Right cardiac atrium (tissue), 5 donors: Measurements from ENCODE around the gene PHRF1. TPM values are rescaled to one million over a fixed set of nuclear protein-coding genes. Genes with fewer than 3 reads are reported as not detected.

Source experiments
- ATAC-seq, 2 donors: fragments of 200-7000 bp; cut with Tn5 transposase; one replicate each; pipeline versions ENCODE4 v1.8.0 to v1.9.1; 2020; ENCODE audit warnings: moderate library complexity in 2 of 2, mild to moderate bottlenecking in 1 of 2
- DNase-seq, 3 donors: peaks; one replicate each; pipeline ENCODE4 v3.0.0-alpha.2; 2020
- H3K27ac ChIP-seq: one replicate; pipeline ENCODE4 v1.5.1; 2013; ENCODE audit warnings: mild to moderate bottlenecking, low read length, control low read depth, moderate library complexity
- H3K27me3 ChIP-seq: one replicate; pipeline ENCODE4 v1.6.1; 2013; ENCODE audit not compliant: control insufficient read depth, insufficient read depth
- H3K4me1 ChIP-seq: one replicate; pipeline ENCODE4 v1.6.1; 2013; ENCODE audit warnings: low read length; ENCODE audit not compliant: control insufficient read depth, insufficient read depth
- H3K4me3 ChIP-seq: one replicate; pipeline ENCODE4 v1.5.1; 2013; ENCODE audit warnings: low read length, control low read depth
- H3K9me3 ChIP-seq: one replicate; pipeline ENCODE4 v1.6.1; 2013; ENCODE audit warnings: low read length; ENCODE audit not compliant: control insufficient read depth
- WGBS: extraction: QIAGEN DNeasy Blood & Tissue Kit; methylation state at CpG from one replicate; pipeline ENCODE4 v1.1.7; 2013; 5-methylcytosine and 5-hydroxymethylcytosine counted together
- intact Hi-C, 4 donors: fragments of 100-400 bp; cut with DNase I; formaldehyde crosslinking; loops; one replicate each; pipeline versions ENCODE4 v1.11.0 to v1.14.0; 2022 to 2023
- polyA plus RNA-seq: library from polyadenylated mRNA; stranded (reverse); fragments of 200-250 nt; gene quantifications from one replicate; pipeline ENCODE4 v1.2.3, GENCODE V29; 2013
- total RNA-seq, 4 donors: library from RNA; stranded (reverse); fragmentation: NEBNext Ultra II Directional; extraction: Animal tissue kit (Norgen Biotek cat#: 25700); gene quantifications; one replicate each; pipeline ENCODE4 v1.2.1, GENCODE V29; 2021
- donor health status: healthy with polysubstance abuse.
- donor health status: DM: no; HTN: yes; CAD: no.
- donor health status: DM: no; HTN: no; CAD: no.
- donor health status: DM: no; HTN: yes; CAD: no; lungs with severe emphysema.
- donor health status: DM: yes; HTN: yes; CAD: no.

The PHRF1 gene
- total and polyA plus RNA-seq, 5 donors: 17.0 to 20.8 (median 19.9) TPM

DNA sequence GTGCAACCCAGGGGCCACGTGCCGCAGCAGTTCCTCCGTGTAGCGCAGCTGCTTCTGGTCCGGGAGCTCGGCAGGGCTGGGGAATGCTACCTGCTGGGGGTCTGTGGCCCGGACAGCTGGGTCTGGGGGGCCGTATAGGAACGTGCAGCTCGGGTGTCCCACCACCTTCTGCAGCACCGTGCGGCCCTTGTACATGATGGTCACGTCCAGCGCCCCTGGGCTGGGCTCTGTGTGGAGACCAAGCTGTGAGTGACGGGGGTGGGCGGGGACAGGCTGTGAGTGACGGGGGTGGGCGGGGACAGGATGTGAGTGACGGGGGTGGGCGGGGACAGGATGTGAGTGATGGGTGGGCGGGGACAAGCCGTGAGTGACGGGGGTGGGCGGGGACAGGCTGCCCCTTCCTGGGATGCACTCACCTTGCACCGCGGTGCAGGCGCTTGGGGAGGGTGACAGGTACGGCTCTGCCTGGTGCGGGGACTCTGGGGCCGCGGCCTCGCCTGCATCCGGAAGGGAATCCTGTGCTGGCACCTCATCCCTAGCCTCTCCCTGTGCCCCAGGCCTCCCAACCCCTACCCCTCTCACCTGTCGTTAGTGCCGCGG, 37.2 kb downstream of the PHRF1 start:
- DNase-seq: peak; percentile 63 to 88 (median 87)
- Histone ChIP-seq H3K4me3 (no peak overlapping the region), H3K27me3 (no peaks in the 10 kb centered on the region), H3K4me1 (no peaks in the 10 kb centered on the region), H3K9me3 (no peaks in the 10 kb centered on the region), H3K27ac (peak overlapping the region; percentile 6)
- intact Hi-C loops: no loop called here
- 61% methylated on average over 36 of the region's 36 CpGs for WGBS
- ATAC-seq: peak; percentile 0

DNA sequence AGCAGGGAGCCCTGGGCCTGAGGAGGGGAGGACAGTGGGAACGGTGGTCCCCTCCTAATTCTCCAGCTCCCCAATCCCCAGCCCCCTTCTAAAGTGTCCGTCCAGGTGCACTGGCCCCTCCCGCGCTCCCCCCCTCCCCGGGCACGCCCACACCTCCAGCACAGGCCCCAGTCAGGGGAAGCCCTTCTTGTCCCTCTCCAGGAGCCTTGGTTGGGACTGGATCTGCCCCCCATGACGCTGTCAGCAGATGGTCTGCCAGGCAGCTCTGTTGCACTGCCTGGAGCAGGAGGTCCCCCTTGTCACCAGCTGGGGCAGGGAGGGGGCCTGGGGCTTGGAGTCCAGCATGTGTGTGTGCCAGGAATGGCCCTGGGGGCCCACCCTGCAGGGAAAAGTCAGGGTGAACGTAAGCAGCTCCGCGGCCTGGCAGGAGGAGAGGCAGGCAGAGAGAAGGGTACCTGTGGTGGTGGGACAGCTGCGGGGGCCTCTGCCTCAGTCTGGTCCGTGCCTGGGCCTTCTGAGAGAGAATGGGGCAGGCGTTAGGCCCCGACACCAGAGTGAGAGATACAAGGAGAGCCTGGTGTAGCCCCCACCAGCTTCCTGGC, 37.9 kb downstream of the PHRF1 start:
- DNase-seq: peak in 1 of 3 donors; percentile 70
- H3K27ac ChIP-seq: peak overlapping the region; percentile 6
- no peak overlapping the region for H3K4me3 ChIP-seq
- ATAC-seq: no peak
- H3K27me3 ChIP-seq: no peaks in the 10 kb centered on the region
- H3K9me3 ChIP-seq: no peaks in the 10 kb centered on the region
- no peaks in the 10 kb centered on the region for H3K4me1 ChIP-seq
- WGBS: 71% methylated on average over 14 of the region's 14 CpGs
- intact Hi-C loops: no loop called here

DNA sequence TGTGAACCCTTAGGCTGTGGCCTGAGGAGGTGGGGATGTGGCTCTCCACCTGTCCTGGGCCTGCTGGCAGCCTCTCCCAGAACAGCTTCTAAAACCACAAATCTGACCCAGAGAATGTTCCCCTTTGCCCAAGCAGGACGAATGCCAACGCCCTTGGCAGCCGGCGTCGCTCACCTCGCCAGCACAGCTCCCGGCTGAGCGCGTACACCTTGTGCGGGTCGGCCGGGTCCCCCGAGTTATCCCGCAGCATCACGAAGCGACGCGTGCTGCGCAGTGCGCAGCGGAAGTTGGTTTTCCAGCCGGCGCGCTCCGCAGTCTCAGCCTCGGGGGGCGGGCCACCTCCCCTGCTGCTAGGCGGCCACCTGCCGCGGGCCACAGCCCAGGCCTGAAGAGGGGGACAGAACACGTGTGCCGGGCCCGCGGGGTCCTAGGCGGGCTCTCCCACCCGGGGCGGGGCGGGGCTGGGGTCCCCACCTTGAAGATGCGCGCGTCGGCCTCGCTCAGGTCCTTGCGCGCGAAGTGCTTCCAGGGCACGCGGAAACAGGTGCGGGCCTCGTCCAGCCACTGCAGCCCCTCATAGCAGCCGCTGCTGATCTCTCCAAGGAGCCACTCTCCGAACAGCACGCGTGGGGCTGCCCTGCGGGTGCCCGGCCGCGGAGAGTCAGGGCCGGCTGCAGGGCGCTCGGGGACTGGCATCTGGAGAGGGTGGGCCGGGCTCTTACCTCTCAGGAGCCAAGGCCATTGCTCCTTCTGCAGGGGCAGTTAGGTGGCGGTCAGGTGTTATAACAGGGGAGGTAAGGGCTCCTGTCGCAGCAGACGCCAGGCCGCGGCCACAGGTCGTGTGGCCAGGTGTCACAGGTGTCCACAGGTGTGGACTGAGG, 38.6 kb downstream of the PHRF1 start:
- Histone ChIP-seq H3K9me3 (no peaks in the 10 kb centered on the region), H3K27ac (peak overlapping the region; percentile 92), H3K4me3 (peak overlapping the region; percentile 77), H3K27me3 (no peaks in the 10 kb centered on the region), H3K4me1 (no peaks in the 10 kb centered on the region)
- DNase-seq: peak in 1 of 3 donors; percentile 84
- 62% methylated on average over 68 of the region's 68 CpGs for WGBS
- intact Hi-C loops: no loop called here
- ATAC-seq: peak; percentile 0 to 2

DNA sequence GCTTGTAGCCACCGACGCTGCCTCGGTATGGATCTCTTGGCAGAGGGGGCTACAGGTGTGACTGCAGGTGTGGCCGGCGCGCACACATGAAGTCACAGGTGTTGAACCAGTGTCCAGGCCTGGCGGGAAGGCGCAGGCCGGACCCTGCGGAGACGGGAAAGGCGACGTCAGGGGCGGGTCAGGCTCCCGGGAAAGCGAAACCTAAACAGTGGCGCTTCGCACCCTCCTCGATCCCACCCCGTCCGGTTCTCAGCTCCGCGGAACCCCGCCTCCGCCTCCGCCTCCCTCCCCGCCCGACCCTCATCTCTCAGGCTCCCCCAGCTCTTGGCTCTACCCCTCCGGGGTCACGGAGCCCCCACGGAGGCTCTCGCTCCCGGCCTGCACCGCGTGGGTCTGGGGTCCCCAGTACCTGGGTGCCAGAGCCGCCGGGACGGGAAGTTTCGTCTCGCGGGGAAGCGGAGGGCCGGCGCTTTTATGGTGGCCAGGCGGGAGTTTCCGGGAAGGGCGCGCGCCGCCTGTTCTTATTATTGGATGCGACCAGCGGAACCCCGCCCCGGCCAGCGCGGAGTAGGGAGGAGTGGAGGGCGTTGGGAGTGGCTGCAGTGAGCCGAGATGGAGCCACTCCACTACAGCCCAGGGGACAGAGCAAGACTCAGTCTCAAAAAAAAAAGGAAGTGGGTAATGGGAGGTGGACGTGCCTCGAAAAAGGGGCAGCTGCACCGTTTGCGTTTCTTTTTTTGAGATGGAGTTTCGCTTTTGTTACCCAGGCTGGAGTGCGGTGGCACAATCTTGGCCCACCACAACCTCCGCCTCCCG, 39.4 kb downstream of the PHRF1 start, which contains the start of gene IRF7:
TSS of gene IRF7 (minus strand) at position 447 of the 816 bp plus-strand sequence. CDS start 586 bp downstream, outside the sequence.
- Histone ChIP-seq H3K9me3 (no peaks in the 10 kb centered on the region), H3K4me1 (no peaks in the 10 kb centered on the region), H3K27me3 (no peaks in the 10 kb centered on the region), H3K4me3 (peak within 1 kb of the TSS; percentile 77), H3K27ac (peak within 1 kb of the TSS; percentile 92)
- DNase-seq (peak; percentile 98 to 99 (median 99)), ATAC-seq (peak; percentile 88 to 91)
- WGBS: 5% methylated on average over 66 of the region's 66 CpGs
- intact Hi-C loops: no loop called here

DNA sequence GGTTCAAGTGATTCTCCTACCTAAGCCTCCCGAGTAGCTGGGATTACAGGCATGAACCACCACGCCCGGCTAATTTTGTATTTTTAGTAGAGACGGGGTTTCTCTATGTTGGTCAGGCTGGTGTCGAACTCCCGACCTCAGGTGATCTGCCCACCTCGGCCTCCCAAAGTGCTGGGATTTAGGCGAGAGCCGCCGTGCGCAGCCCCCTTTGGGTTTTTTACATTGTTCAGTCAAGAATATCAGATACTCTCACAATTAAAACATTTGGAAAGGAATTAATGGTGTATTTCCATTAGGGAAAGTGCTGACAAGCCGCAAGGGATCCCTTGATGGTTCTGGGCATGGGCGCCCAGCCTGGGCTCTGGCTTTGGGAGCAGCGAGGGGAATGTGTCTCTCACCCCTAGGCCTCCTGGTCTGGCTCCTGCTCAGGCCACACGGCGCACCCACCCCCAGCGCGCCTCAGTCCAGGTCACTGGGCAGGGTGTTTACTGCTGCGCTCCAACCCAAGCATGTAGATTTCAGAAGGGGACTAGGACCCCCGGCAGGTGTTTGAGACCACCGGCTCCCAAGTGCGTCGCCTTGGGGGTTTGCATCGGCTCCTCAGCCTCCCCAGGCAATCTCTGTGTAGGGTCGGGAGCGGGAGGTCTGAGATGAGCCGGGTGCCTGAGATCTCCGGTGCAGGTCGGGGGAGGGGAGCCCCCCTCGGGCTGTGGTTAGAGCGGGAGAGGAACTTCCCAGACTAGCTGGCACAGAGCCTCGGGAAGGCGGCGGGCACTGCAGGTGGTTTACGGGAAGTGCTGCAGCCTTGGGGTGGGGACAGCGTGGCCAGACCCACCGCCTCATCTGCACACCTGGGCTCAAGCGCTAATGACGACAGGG, 40.3 kb downstream of the PHRF1 start:
- H3K27me3 ChIP-seq: no peaks in the 10 kb centered on the region
- peak overlapping the region; percentile 16 for H3K27ac ChIP-seq
- H3K4me1 ChIP-seq: no peaks in the 10 kb centered on the region
- ATAC-seq (no peak), DNase-seq (peak in 2 of 3 donors; percentile 77 to 78)
- H3K4me3 ChIP-seq: no peak overlapping the region
- no peaks in the 10 kb centered on the region for H3K9me3 ChIP-seq
- intact Hi-C loops: no loop called here
- 86% methylated on average over 39 of the region's 39 CpGs for WGBS

DNA sequence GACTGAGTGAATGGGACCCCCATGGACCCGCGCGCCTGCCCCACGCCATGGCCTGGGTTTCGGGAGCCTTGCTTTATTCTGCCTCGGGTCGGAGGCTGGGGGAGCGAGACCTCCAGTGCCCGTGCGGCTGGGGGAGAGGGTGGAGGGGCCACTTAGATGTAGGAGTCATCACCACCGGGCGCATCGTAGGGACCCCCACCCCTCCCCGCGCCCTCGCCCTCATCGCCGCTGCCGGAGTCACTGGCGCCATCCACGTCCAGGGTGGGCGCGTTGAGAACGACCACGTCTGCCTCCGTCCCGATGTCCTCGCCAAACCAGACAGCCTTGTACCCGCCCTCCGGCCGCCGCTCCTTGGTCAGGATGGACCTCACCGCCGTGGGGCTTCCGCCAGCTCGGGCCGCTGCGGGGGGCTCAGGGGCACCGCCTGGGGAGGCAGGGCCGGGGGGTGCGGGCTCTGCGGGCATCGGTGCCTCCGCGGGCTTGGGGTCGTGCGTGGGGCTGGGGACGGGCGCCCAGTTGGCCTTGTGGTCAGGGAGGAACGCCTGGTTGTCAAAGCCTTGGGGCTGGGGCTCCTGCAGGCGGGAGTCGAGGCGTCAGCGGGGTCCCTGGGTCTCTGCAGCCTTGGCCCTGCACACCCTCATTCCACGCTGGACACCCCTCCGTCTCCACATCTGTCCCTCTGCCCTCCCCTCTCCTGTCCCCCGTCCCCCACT, 41.1 kb downstream of the PHRF1 start:
- Histone ChIP-seq H3K9me3 (no peaks in the 10 kb centered on the region), H3K27me3 (no peaks in the 10 kb centered on the region), H3K27ac (no peak overlapping the region), H3K4me3 (no peak overlapping the region), H3K4me1 (no peaks in the 10 kb centered on the region)
- no peak for ATAC-seq
- DNase-seq: peak in 1 of 3 donors; percentile 77
- intact Hi-C loops: no loop called here
- WGBS: 93% methylated on average over 57 of the region's 57 CpGs

DNA sequence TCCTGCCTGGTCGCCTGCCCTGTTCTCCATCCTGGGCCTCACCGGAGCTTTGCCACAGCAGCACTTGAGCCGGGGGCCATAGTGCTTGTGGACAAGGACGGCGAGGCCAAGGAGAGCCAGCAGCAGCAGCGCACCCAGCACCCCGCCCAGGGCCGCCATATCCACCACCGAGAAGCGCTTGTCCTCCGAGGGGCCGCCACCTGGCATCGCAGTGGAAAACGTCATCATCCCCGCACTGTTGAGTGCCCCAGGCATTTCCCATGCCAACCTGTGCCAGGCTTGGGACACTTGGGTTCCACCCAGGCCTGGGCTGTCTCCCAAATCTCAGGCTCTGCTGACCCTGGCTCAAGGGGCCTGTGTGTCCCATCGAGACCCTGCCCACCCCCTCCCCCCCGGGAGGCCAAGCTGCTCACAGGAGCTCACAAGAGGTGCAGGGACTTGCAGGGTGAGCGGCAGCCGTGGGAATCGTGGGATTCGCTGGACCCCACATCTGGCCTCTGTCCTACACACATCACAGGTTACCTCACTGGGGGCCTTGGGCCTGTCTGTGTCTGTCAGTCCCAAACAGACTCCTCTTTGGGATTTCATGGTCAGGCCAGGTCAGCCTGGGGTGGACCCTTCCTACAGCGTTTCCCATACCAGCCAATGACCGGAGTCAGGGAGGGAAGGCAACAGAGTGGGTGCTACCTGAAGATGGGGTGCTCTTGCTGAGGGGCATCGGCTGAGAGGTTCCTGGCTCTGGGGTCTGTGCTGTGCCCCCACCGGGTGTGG, 41.8 kb downstream of the PHRF1 start:
- ATAC-seq: no peak
- Histone ChIP-seq H3K9me3 (no peaks in the 10 kb centered on the region), H3K4me1 (no peaks in the 10 kb centered on the region), H3K27me3 (no peaks in the 10 kb centered on the region), H3K4me3 (no peak overlapping the region), H3K27ac (no peak overlapping the region)
- WGBS: 95% methylated on average over 25 of the region's 25 CpGs
- peak in 1 of 3 donors; percentile 64 for DNase-seq
- intact Hi-C loops: no loop called here

DNA sequence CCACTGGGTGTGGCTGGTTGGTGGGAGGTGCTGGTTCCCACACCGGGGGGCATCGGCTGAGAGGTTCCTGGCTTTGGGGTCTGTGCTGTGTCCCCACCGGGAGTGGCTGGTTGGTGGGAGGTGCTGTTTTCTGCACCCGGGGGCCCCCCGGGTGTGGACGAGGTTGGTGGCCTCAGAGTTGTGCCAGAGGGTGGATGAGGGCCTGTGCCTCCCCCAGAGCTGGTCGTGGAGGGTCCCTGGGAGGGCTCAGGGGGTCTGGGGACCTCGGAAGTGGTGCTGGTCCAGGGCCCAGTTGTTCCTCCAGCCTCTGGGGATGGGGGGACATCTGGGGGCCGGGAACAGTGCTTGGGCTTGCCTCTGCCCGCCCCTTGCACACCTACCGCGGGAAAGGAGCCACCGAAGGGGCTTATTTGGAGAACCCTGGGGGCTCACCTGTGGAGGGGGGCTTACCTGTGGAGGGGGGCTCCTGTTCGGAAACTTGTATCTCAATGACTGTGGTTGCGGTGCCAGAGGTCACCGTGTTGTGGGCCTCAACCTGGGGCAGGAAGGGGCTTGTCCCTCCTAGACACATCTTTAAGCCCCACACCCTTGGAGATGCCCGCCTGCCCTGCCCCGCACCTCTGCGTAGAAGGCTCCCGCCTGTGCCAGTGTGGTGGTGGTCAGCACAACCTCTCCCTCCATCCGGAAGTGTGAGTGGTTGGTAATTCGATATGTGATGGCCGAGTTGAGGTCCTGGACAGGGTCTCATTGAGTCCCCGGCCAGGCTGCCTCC, 42.8 kb downstream of the PHRF1 start:
- intact Hi-C loops: no loop called here
- DNase-seq (peak in 1 of 3 donors; percentile 53), ATAC-seq (no peak)
- no peaks in the 10 kb centered on the region for H3K27me3 ChIP-seq
- no peaks in the 10 kb centered on the region for H3K9me3 ChIP-seq
- no peaks in the 10 kb centered on the region for H3K4me1 ChIP-seq
- WGBS: 92% methylated on average over 24 of the region's 24 CpGs
- no peak overlapping the region for H3K4me3 ChIP-seq
- no peak overlapping the region for H3K27ac ChIP-seq
